GM18907 (cell line): ENCODE results near the gene SPHK1.

Experiments
- ATAC-seq: cut with Tn5 transposase; IDR thresholded peaks from one replicate; pipeline ENCODE4 v1.9.1; 2021; ENCODE audit warnings: mild to moderate bottlenecking, moderate library complexity; ENCODE audit not compliant: unreplicated experiment

SPHK1 gene

DNA sequence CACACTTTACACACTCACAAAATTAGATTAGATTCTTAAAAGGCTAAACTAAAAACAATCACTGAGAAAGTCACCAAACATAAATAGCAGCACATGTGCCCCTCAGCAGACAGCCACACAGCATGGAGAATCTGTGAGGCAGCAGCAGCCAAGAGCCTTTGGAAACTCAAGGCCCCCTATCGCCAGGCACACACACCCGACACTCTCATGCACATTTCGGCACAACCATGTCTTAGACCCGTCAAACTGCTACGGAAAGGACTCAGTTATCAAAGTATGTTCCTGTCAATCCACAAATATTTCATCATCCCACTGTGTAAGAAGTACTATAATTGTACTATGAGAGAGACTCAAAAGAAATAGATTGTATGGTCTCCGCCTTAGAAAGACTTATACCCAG lies 47.6 kb downstream of the SPHK1 start:
- ATAC-seq: no peak

DNA sequence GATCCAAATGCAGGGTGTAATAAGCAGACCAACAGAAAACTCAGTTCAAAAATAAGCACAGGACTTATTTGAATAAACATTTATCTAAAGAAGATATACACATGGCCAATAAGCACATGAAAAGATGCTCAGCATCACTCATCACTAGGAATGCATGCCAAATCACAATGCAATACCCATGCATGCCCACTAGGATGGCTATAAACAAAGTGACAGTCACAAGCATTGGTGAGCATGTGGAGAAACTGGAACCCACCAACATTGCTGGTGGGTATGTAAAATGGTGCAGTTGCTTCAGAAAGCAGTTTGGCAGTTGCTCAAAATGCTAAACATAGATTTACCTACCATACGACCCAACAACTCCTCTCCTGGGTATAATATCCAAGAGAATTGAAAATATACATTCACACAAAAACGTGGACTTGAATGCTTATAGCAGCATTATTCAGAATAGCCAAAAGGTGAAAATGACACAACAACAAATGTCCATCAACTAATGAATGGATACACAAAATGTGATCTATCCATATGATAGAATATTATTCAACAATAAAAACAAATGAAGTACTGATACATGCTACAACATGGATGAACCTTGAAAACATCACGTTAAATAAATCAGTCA lies 48.4 kb downstream of the SPHK1 start:
- ATAC-seq: no peak

DNA sequence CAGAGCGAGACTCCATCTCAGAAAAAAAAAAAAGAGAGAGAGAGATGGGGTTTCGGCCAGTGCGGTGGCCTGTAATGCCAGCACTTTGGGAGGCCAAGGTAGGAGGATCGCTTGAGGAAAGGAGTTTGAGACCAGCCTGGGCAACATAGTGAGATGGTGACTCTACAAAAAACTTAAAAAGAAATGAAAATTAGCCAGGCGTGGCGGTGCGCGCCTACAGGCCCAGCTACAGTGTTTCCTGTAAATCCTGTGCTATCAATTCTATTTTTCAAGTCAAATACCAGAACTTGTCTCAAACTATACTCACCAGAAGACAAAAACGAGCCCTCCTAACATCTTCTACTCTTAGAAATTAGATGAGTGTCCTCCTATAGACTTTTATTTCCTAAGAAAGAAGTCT lies 49.3 kb downstream of the SPHK1 start:
- ATAC-seq: no peak

DNA sequence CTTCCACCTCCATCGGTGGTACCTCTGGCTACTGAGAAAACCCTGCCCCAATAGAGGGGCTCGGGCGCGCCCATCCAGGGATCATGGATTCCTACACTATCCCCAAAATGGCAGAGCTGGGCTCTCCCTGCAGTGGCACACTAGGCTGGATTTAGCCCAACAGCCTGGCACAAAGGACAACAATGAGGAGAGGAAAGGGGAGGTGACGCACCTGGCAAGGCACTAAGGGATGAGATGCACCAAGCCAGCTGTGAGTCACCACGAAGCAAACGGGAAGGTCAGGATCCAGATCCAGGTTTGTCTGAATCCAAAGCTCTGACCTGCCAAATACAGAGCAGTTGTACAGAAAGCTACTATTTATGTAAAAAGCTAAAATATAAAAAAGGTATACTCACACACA lies 50.5 kb downstream of the SPHK1 start:
- no peak for ATAC-seq

DNA sequence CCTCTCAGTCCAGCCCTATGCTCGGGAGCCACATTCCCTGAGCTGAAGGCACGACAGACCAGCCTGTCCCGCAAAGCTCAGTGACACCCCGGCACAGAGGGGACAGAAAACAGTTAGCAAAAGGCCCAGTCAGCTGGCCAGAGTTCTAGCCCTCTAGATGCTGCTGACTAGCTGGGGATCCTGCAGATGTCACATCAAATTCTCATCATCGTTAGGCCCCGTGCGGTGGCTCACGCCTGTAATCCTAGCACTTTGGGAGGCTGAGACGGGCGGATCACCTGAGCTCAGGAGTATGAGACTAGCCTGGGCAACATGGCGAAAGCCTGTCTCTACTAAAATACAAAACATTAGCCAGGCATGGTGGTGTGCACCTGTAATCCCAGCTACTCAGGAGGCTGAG lies 51.3 kb downstream of the SPHK1 start:
- ATAC-seq: no peak
